HFFc6 (cell line): ENCODE measurements around the gene ACTR2. TPM values are rescaled to one million over a fixed set of nuclear protein-coding genes. Genes with fewer than 3 reads are reported as not detected.
A peak's percentile ranks its signal among the peaks of the same experiment; 100 is the strongest.

ENCODE experiments used
- DNase-seq: peaks from one replicate; pipeline ENCODE4 v3.0.0-alpha.2; 2018
- H3K27ac Mint-ChIP-seq: 2 replicates; pipeline ENCODE4 v1.8.0; 2020; ENCODE audit warnings: mild to moderate bottlenecking, mixed read lengths
- H3K27me3 Mint-ChIP-seq: 2 replicates; pipeline ENCODE4 v1.8.0; 2021; ENCODE audit warnings: mild to moderate bottlenecking, moderate library complexity, mixed read lengths; ENCODE audit not compliant: insufficient read depth
- H3K36me3 Mint-ChIP-seq: 2 replicates; pipeline ENCODE4 v1.8.0; 2021; ENCODE audit warnings: low read depth, mixed read lengths
- H3K4me1 Mint-ChIP-seq: 2 replicates; pipeline ENCODE4 v1.8.0; 2020; ENCODE audit warnings: low read depth, mixed read lengths
- H3K4me3 Mint-ChIP-seq: 2 replicates; pipeline ENCODE4 v1.8.0; 2020; ENCODE audit warnings: mild to moderate bottlenecking, moderate library complexity, mixed read lengths
- H3K9me3 Mint-ChIP-seq: 2 replicates; pipeline ENCODE4 v1.8.0; 2020; ENCODE audit warnings: mild to moderate bottlenecking, mixed read lengths
- CTCF ChIP-seq: fragments of 200-600 bp; sonication (generic); IDR thresholded peaks from 2 replicates; pipeline ENCODE4 v1.5.0; 2021; ENCODE audit warnings: antibody characterized with exemption, mild to moderate bottlenecking
- total RNA-seq, 6 experiments: library from RNA; stranded (reverse); fragmentation: NEBNext Ultra II Directional; extraction: Animal tissue kit (Norgen Biotek cat#: 25700); gene quantifications; 2 replicates in 1 of 6; 3 replicates in 5 of 6; pipeline ENCODE4 v1.2.3, GENCODE V29; 2021

The ACTR2 gene
- total RNA-seq, 6 experiments from 2014 or later = 412 to 450 (median 427) TPM

GRCh38 chr2:65186872-65187851, 40.5 kb upstream of the ACTR2 start:
- peak overlapping the region; percentile 20; the same call in 1 of the 2 replicates for H3K4me3 Mint-ChIP-seq
- H3K9me3 Mint-ChIP-seq = no peaks in the 10 kb centered on the region
- H3K27me3 Mint-ChIP-seq = peaks cover 11% of the 10 kb centered on the region
- no peak overlapping the region for H3K27ac Mint-ChIP-seq
- DNase-seq = peak; percentile 62
- H3K4me1 Mint-ChIP-seq = peaks cover 11% of the 10 kb centered on the region
- no peaks in the 10 kb centered on the region for H3K36me3 Mint-ChIP-seq
- TF ChIP-seq CTCF = peak; percentile 84

GRCh38 chr2:65193446-65193845, 34.2 kb upstream of the ACTR2 start:
- Mint-ChIP-seq H3K36me3 (no peaks in the 10 kb centered on the region), H3K27me3 (peaks cover 4% of the 10 kb centered on the region), H3K9me3 (no peaks in the 10 kb centered on the region), H3K4me1 (peaks cover 10% of the 10 kb centered on the region), H3K4me3 (no peak overlapping the region), H3K27ac (no peak overlapping the region)
- no peak for DNase-seq
- no peak for TF ChIP-seq CTCF

GRCh38 chr2:65198737-65199136, 28.9 kb upstream of the ACTR2 start:
- Mint-ChIP-seq H3K27ac (no peak overlapping the region), H3K27me3 (peaks cover 2% of the 10 kb centered on the region; the same call in 1 of the 2 replicates), H3K4me1 (peaks cover 33% of the 10 kb centered on the region), H3K36me3 (no peaks in the 10 kb centered on the region; the same call in 1 of the 2 replicates), H3K4me3 (no peak overlapping the region), H3K9me3 (no peaks in the 10 kb centered on the region)
- TF ChIP-seq CTCF = no peak
- DNase-seq = peak; percentile 4

- H3K4me3 Mint-ChIP-seq = no peak overlapping the region
- peaks cover 2% of the 10 kb centered on the region; the same call in 1 of the 2 replicates for H3K27me3 Mint-ChIP-seq
- H3K36me3 Mint-ChIP-seq = no peaks in the 10 kb centered on the region; the same call in 1 of the 2 replicates
- no peak for DNase-seq
- no peak overlapping the region for H3K27ac Mint-ChIP-seq
- no peaks in the 10 kb centered on the region for H3K9me3 Mint-ChIP-seq
- TF ChIP-seq CTCF = no peak
- peaks cover 33% of the 10 kb centered on the region for H3K4me1 Mint-ChIP-seq
Observed at GRCh38 chr2:65199166-65199565, 28.5 kb upstream of the ACTR2 start.

GRCh38 chr2:65199891-65200290, 27.7 kb upstream of the ACTR2 start:
- Mint-ChIP-seq H3K36me3 (no peaks in the 10 kb centered on the region; the same call in 1 of the 2 replicates), H3K4me1 (peaks cover 32% of the 10 kb centered on the region), H3K9me3 (no peaks in the 10 kb centered on the region), H3K27me3 (peaks cover 2% of the 10 kb centered on the region; the same call in 1 of the 2 replicates), H3K27ac (no peak overlapping the region), H3K4me3 (no peak overlapping the region)
- peak; percentile 61 for DNase-seq
- TF ChIP-seq CTCF = no peak
